HG03097 (cell line): ENCODE data around the gene TARP.

Experiments used
- ATAC-seq: cut with Tn5 transposase; IDR thresholded peaks from one replicate; pipeline ENCODE4 v1.9.1; 2021; ENCODE audit not compliant: unreplicated experiment, low FRiP score

The TARP gene

GRCh38 chr7:38222481-38223096 lies 50.8 kb downstream of the TARP start:
- peak; percentile 51 for ATAC-seq

DNA sequence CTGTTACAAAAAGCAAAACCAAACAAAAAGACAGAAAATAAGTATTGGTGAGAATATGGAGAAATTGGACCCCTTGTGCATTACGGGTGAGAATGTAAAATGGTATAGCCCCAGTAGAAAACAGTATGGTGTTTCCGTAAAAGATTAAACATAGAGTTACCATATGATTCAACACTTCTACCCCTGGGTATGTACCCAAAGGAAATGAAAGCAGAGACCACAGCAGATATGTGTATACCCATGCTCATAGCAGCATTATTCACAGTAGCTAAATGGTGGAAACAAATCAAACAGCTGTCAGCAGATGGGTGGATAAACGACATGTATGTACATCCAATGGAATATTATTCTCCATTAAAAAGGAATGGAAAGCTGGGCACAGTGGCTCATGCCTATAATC lies 53.0 kb downstream of the TARP start:
- peak; percentile 51 for ATAC-seq

DNA sequence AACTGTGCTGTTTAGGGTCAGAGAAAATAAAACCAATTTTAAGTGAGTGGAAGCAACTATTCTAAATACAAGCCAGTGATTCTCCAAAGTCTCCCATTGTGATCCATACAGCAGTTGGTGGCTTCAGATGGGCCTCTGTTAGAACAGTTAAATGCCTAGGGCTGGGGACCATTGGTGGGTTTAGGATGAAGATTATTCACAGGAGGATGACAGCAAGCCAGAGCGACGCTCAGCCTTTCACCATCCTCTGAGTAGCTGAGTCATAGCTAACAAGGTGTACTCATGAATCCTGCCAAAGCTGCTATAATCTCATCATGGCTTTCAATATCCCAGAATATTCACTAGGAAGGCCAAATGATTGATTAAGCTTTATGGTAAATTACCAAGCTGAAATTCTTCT lies 55.8 kb downstream of the TARP start:
- no peak for ATAC-seq

GRCh38 chr7:38215735-38216670 lies 57.4 kb downstream of the TARP start:
- peak; percentile 72 for ATAC-seq

- no peak for ATAC-seq
Measured at GRCh38 chr7:38215115-38215514, 58.3 kb downstream of the TARP start.

DNA sequence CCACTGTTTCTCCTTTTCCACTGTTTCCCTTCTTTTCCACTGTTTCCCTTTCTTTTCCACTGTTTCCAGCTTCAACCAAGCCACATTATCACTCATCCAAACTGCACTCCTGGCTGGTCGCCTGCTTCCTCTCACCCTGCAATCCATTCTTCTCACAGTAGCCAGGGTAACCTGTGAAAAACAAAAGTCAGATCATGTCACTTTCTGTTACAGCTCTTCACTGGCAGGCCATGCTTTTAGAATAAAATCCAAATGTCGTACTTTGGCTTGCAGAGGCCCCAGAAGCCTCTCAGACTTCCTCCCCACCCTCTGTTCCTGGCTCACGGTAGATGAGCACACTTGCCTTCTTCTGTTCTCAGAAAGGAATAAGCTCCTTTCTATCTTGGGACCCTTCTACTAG lies 61.5 kb downstream of the TARP start:
- ATAC-seq = no peak

- no peak for ATAC-seq
Measured at GRCh38 chr7:38211486-38211885, 62.0 kb downstream of the TARP start.
